Stomach (tissue), 9 donors: Measurements from ENCODE around the gene NUBP1. TPM values are rescaled to one million over a fixed set of nuclear protein-coding genes. Genes with fewer than 3 reads are reported as not detected.

ENCODE experiments used
- DNase-seq, 2 donors: peaks; one replicate each; pipeline versions ENCODE4 v3.0.0 to v3.0.0-alpha.2; 2013 to 2019
- H3K27ac ChIP-seq, 5 donors: fragments of 200-600 bp in 4 of 5; sonication (generic) in 4 of 5; one replicate each; pipeline ENCODE4 v1.5.1; 2013 to 2019; ENCODE audit warnings: mild to moderate bottlenecking in 1 of 5, moderate library complexity in 1 of 5
- H3K27me3 ChIP-seq, 3 donors: fragments of 200-600 bp; sonication (generic); one replicate each; pipeline ENCODE4 v1.5.1; 2017 to 2019; ENCODE audit warnings: mixed run types in 1 of 3
- H3K36me3 ChIP-seq, 4 donors: fragments of 200-600 bp; sonication (generic); 1 replicate in 3 of 4; 2 replicates in 1 of 4; pipeline ENCODE4 v1.5.1; 2016 to 2019
- H3K4me1 ChIP-seq, 4 donors: fragments of 200-600 bp; sonication (generic); one replicate each; pipeline ENCODE4 v1.5.1; 2016 to 2019
- H3K4me3 ChIP-seq, 4 donors: fragments of 200-600 bp; sonication (generic) in 3 of 4; one replicate each; pipeline ENCODE4 v1.5.1; 2016 to 2019; ENCODE audit warnings: mild to moderate bottlenecking in 1 of 4
- H3K9me3 ChIP-seq, 4 donors: fragments of 200-600 bp; sonication (generic); one replicate each; pipeline ENCODE4 v1.5.1; 2016 to 2019
- EP300 ChIP-seq: sonication (generic); formaldehyde crosslinking; IDR thresholded peaks from one replicate; pipeline ENCODE4 v1.6.1; 2017; ENCODE audit warnings: antibody characterized with exemption
- POLR2A ChIP-seq, 4 donors: fragments of 450-650 bp; IDR thresholded peaks; one replicate each; pipeline ENCODE4 v1.6.1; 2016; ENCODE audit warnings: antibody characterized with exemption in 4 of 4, control low read depth in 2 of 4, mild to moderate bottlenecking in 1 of 4, moderate library complexity in 1 of 4
- POLR2AphosphoS5 ChIP-seq, 3 donors: sonication (generic); formaldehyde crosslinking; IDR thresholded peaks; one replicate each; pipeline ENCODE4 v1.6.1; 2016; ENCODE audit warnings: antibody characterized with exemption in 3 of 3
- WGBS, 5 donors: extraction: QIAGEN DNeasy Blood & Tissue Kit in 3 of 5; methylation state at CpG; one replicate each; pipeline versions ENCODE4 v1.1.5 to v1.1.7; 2013 to 2018; 5-methylcytosine and 5-hydroxymethylcytosine counted together
- intact Hi-C: fragments of 100-400 bp; cut with DNase I; formaldehyde crosslinking; loops from one replicate; pipeline ENCODE4 v1.15.1; 2023; ENCODE audit warnings: low total_unique reads
- polyA plus RNA-seq, 3 donors: library from polyadenylated mRNA; stranded (reverse); fragments of 200-250 nt; gene quantifications; one replicate each; pipeline ENCODE4 v1.2.3, GENCODE V29; 2013
- total RNA-seq, 5 donors: library from RNA; depleted of rRNA; stranded (reverse); fragments of >200 nt; gene quantifications; one replicate each; pipeline versions ENCODE4 v1.1.0 to v1.2.3, GENCODE V29; 2014 to 2016
- TF ChIP-seq, protein P1 (sequence below), 7 experiments: fragments of 450-650 bp in 4 of 7; fragments of 200-600 bp in 3 of 7; sonication (generic) in 3 of 7; IDR thresholded peaks; one replicate each; pipeline ENCODE4 v1.5.1; 2016 to 2019; ENCODE audit warnings: antibody characterized with exemption in 7 of 7, control low read depth in 2 of 7, mild to moderate bottlenecking in 1 of 7
- donor health status: healthy with polysubstance abuse.
- donor health status: Bipolar disorder and iron deficiency.
- donor health status: healthy.

The NUBP1 gene
- total and polyA plus RNA-seq, 8 donors: 2.2 to 239 (median 39.0) TPM

DNA sequence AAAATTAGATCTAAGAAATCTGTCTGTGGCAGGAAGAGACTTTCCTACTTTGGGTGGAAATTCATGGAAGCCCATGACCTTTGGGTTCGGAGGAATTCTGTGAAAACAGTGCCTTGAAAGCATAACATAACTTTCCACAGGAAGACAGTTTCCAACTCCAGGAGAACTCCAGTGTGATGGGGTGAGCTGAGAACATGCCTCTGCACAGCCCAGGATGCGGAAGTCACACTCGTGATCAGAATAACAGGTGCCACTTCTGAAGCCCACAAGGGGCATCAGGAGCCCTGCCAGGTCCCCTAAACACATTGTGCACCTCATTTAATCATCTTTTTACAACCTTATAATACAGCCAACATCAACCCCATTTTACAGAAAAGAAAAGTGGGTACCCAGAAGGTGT, 65.2 kb downstream of the NUBP1 start:
- Histone ChIP-seq H3K4me3 (no peak overlapping the region), H3K9me3 (no peaks in the 10 kb centered on the region), H3K4me1 (no peaks in the 10 kb centered on the region), H3K27ac (no peak overlapping the region), H3K36me3 (no peaks in the 10 kb centered on the region), H3K27me3 (no peaks in the 10 kb centered on the region)
- TF ChIP-seq POLR2AphosphoS5 (IDR thresholded peaks at IDR 0.05) (no peak), EP300 (no peak), POLR2A (IDR thresholded peaks at IDR 0.05) (no peak)
- TF ChIP-seq, protein P1, sequence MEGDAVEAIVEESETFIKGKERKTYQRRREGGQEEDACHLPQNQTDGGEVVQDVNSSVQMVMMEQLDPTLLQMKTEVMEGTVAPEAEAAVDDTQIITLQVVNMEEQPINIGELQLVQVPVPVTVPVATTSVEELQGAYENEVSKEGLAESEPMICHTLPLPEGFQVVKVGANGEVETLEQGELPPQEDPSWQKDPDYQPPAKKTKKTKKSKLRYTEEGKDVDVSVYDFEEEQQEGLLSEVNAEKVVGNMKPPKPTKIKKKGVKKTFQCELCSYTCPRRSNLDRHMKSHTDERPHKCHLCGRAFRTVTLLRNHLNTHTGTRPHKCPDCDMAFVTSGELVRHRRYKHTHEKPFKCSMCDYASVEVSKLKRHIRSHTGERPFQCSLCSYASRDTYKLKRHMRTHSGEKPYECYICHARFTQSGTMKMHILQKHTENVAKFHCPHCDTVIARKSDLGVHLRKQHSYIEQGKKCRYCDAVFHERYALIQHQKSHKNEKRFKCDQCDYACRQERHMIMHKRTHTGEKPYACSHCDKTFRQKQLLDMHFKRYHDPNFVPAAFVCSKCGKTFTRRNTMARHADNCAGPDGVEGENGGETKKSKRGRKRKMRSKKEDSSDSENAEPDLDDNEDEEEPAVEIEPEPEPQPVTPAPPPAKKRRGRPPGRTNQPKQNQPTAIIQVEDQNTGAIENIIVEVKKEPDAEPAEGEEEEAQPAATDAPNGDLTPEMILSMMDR (IDR thresholded peaks at IDR 0.05): no peak
- intact Hi-C loops: no loop called here
- WGBS, 5 donors: 81 to 98% (median 94%) methylated on average over 3 of the region's 3 CpGs
- no peak for DNase-seq

DNA sequence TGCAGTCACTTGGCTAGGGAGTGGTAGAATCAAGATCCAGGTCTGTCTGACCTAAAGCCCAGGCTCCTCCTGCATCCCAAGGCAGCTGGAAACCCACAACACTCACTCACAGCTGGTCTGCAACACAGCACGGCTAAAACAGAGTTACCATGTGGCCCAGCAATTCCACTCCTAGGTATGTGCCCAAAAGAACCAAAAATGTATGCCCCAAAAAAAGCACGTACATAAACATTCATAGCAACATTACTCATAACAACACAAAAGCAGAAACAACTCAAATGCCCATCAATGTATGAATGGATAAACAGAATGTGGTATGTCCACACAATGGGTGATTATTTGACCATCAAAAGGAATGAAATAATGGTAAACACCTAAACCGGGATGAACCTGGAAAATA, 66.1 kb downstream of the NUBP1 start:
- Histone ChIP-seq H3K27me3 (no peaks in the 10 kb centered on the region), H3K36me3 (no peaks in the 10 kb centered on the region), H3K4me1 (no peaks in the 10 kb centered on the region), H3K4me3 (no peak overlapping the region), H3K27ac (no peak overlapping the region), H3K9me3 (no peaks in the 10 kb centered on the region)
- WGBS, 5 donors: 91 to 97% (median 96%) methylated on average over 3 of the region's 3 CpGs
- intact Hi-C loops: no loop called here
- DNase-seq: no peak
- TF ChIP-seq POLR2AphosphoS5 (IDR thresholded peaks at IDR 0.05) (no peak), POLR2A (IDR thresholded peaks at IDR 0.05) (no peak)
- TF ChIP-seq, protein P1 (IDR thresholded peaks at IDR 0.05): no peak

DNA sequence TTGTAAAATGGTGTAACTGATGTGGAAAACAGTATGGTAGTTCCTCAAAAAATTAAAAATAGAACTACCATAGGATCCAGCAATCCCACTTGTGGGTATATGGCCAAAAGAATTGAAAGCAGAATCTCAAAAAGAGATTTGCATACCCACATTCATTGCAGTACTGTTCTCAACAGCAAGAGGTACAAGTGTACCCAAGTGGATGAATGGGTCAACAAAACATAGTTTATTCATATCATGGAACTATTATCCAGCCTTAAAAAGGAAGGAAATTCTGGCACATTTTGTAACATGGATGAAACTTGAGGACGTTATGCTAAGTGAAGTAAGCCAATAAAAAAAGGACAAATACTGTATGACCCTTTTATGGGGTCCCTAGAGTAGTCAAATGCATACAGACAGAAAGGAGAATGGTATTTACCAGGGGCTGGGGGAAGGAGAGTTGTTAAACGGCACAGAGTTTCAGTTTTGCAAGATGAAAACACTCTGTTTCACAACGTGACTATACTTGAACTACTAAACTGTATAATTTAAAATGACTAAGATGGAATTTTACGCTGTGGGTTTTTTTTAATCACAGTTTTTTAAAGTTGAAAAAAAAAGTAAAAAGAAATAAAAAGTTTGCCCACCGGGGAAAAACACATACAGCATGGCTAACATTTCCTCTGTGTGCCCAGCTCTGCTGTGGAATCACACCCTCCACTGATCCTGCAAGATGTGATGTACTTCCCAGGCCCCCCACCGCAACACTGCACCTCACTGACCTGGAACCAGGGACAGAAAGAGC, 68.9 kb downstream of the NUBP1 start:
- H3K27ac ChIP-seq: no peak overlapping the region
- no peak for TF ChIP-seq POLR2AphosphoS5 (IDR thresholded peaks at IDR 0.05)
- H3K9me3 ChIP-seq: no peaks in the 10 kb centered on the region
- no peaks in the 10 kb centered on the region for H3K4me1 ChIP-seq
- no peak overlapping the region for H3K4me3 ChIP-seq
- H3K36me3 ChIP-seq: no peaks in the 10 kb centered on the region
- H3K27me3 ChIP-seq: peaks cover 0 to under 1% (median 0%) of the 10 kb centered on the region in 3 donors
- no peak for DNase-seq
- intact Hi-C loops: no loop called here
- 59 to 68% (median 65%) methylated on average over 6 of the region's 6 CpGs for WGBS, 5 donors

DNA sequence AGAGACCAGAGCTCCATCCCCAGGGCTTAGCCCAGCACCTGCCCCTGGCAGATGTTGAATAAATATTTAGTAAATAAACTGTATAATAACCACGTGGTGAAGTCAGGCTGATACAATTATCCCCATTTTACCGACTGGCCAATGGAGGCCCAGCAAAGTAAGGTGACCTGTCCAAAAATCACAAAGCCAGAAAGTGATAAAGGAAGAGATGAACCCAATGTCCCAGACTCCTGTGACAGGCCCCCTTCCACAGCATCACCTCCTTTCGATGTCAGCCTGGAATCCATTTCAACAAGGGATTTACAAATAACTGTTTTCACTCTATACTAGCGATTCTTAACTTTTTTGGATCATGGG, 69.4 kb downstream of the NUBP1 start:
- H3K36me3 ChIP-seq: no peaks in the 10 kb centered on the region
- no peaks in the 10 kb centered on the region for H3K9me3 ChIP-seq
- H3K27me3 ChIP-seq: peaks cover 0 to 6% (median 1%) of the 10 kb centered on the region in 3 donors
- peaks cover 0 to 2% (median 0%) of the 10 kb centered on the region in 4 donors for H3K4me1 ChIP-seq
- H3K4me3 ChIP-seq: no peak overlapping the region
- intact Hi-C loops: no loop called here
- DNase-seq: no peak
- H3K27ac ChIP-seq: no peak overlapping the region
- TF ChIP-seq, protein P1 (IDR thresholded peaks at IDR 0.05): no peak
- TF ChIP-seq EP300 (no peak), POLR2A (IDR thresholded peaks at IDR 0.05) (no peak), POLR2AphosphoS5 (IDR thresholded peaks at IDR 0.05) (no peak)
- 67 to 70% (median 69%) methylated on average over 4 of the region's 4 CpGs for WGBS, 5 donors

DNA sequence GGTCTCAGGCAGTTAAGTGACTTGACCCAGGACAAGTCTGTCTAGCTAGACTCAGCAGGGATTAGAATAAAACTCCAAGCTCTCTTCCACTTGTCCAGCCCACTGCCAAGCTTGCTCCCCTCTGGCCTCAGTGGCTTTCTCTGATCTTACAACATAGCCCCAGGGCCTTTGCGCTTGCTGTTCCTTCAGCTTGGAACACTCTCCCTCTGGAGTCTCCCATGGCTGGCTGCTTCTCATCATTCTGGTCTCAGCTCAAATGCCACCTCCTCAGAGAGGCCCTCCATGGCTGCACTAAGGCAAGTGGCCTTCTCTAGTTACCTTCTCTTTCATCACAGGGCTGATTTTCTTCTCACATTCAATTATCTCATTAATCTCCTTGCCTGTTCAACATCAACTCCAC, 73.9 kb downstream of the NUBP1 start:
- Histone ChIP-seq H3K9me3 (no peaks in the 10 kb centered on the region), H3K36me3 (no peaks in the 10 kb centered on the region), H3K4me1 (peaks cover 0 to 8% (median 0%) of the 10 kb centered on the region in 4 donors), H3K4me3 (no peak overlapping the region), H3K27ac (no peak overlapping the region), H3K27me3 (peaks cover 0 to 14% (median 7%) of the 10 kb centered on the region in 3 donors)
- WGBS, 5 donors: 92 to 100% (median 92%) methylated on average over 1 of the region's 1 CpG
- intact Hi-C loops: no loop called here
- no peak for DNase-seq
- TF ChIP-seq POLR2AphosphoS5 (IDR thresholded peaks at IDR 0.05) (no peak), EP300 (no peak), POLR2A (IDR thresholded peaks at IDR 0.05) (no peak)
- TF ChIP-seq, protein P1 (IDR thresholded peaks at IDR 0.05): no peak
